ENCODE data around the gene CEP128.

CEP128 gene

DNA sequence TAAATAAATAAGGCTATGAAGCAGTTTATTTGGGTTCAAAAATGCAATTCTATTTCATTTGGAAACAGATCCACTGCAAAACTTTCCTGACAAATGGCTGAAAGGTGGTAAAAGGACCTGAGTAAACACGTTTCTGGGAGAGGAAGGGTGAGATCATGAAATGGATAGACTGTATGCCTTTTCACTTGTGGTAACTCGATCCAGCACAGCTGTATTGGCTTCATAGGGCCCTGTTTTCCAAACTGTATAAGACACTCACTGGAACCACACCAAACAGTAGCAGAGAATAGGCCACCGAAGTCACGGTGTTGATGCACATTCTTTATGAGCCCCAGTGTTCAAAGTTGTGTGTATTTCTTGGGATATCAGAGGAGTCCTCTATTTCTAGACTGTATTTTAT is 405.1 kb downstream of the CEP128 start:
- no peak for DNase-seq

DNA sequence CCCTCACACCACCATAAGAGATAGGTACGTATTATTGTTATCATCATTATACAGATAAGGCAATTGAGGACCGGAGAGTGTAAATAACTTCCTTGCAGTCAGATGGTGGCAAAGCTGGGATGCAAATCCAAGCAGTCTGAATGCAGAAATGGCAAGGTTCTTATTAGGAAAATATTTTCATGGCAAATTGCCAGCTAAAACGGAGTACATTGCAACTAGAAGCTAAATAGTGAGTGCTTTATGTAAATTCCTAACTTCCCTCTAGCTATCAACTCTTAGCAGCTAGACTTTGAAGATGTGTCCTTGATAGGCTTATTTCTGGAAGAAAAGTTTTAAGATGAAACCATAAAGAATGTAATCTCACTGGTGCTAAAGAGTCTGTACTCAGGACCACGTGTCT is 406.4 kb downstream of the CEP128 start:
- DNase-seq, result no peak

DNA sequence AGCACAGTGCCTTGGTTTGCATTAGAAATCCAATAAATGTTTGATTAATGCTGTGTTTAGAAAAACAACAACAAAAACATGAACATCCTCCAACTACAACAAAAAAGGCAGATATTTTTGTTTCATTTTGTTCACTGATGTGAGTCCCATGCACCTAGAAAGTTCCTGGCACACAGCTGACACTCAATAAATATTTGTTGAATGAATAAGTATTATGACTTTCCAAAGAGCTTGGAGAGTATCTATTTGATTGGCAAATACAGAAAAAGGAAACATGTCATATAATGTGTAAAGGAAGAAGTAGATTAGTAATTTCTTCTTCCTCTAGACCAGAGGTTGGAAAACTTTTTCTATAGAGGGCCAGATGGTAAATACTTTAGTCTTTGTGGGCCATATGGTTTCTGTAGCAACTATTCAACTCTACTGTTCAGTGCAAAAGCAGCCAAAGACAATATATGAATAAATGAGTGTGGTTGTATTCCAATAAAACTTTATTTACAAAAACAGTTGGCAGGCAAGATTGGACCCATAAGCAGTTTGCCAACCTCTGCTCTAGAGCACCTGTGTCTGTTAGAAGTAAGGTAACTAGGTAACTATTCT is 417.9 kb downstream of the CEP128 start:
- DNase-seq, result no peak

- DNase-seq, result no peak
Observed at GRCh38 chr14:80522936-80523335, 418.6 kb downstream of the CEP128 start.

- no peak for DNase-seq
Observed at GRCh38 chr14:80522411-80522810, 419.1 kb downstream of the CEP128 start.

DNA sequence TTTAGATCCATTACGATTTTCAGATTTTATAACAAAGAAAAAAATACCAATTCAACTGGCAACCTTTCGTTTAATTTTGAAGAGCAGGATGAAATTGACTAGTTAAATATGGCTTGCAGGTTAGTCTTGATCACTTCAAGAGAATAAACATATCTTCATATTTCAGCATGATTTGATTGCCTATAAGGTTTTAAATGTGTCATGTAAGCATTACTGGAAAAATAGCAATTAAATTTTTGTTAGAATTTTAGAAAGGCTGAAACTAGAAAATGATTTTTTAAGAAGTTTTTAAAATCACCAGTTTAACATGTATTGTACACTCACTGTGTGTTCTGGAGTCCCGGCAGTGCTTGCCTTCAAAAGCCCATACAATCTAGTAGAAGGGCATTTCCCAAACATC is 420.1 kb downstream of the CEP128 start:
- no peak for DNase-seq

DNA sequence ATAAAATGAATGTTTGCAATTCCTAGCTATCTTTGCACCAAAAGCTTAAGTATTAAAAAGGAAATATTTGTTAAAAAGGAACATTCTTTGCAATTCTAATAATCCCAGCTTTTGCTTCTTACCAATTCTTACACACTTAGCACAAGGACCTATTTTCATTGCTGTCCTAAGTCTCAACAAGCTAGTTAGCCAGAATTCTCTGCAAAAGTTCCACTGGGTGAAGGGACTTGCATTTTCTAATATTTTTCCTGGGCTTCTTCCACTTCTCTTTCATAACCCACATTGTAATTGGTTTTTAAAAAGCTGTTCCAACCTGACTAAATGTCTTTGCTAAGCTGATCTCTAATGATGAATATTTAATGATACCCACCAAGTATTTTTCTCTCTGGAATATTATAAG is 422.5 kb downstream of the CEP128 start:
- no peak for DNase-seq

DNA sequence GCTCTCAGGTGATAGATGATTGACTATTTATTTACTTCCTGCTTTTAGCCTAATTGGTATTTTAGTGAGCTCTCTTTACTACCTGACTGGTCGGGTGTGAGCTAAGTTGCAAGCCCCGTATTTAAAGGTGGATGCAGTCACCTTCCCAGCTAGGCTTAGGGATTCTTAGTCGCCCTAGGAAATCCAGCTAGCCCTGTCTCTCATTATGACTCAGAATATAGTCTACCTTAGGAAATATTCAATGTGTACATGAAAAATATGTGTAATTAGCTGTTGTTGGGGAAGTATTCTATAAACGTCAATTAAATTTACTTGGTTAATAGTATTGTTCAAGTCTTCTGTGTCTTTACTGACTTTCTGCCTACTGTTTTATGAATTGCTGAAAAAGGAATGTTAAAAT is 423.4 kb downstream of the CEP128 start:
- no peak for DNase-seq

GRCh38 chr14:80507292-80507869 is 434.2 kb downstream of the CEP128 start:
- DNase-seq, result no peak

- no peak for DNase-seq
Observed at GRCh38 chr14:80504781-80505180, 436.8 kb downstream of the CEP128 start.

GRCh38 chr14:80498533-80498932 is 443.0 kb downstream of the CEP128 start:
- DNase-seq, result no peak

GRCh38 chr14:80496090-80496489 is 445.4 kb downstream of the CEP128 start:
- no peak for DNase-seq

GRCh38 chr14:80494769-80495168 is 446.8 kb downstream of the CEP128 start:
- DNase-seq, result no peak

GRCh38 chr14:80493620-80494019 is 447.9 kb downstream of the CEP128 start:
- DNase-seq, result no peak

DNA sequence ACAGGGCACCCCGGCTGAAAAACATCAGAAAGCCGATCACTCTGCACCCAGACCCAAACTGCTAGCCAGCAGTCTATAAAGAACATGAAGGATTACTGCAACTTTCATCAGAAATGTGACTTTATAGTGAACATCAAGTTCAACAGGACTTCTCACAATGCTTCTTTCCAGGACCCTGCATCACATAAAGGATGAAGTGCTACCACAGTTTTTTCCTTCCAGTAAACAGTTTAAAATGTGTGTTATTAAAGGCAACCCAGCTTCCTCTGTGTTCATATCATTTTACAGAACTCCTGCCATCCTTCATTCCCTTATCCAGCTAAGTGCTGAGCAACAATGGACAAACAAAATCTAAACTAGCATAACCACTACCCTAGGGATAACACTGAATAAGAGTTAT is 449.9 kb downstream of the CEP128 start:
- no peak for DNase-seq

DNA sequence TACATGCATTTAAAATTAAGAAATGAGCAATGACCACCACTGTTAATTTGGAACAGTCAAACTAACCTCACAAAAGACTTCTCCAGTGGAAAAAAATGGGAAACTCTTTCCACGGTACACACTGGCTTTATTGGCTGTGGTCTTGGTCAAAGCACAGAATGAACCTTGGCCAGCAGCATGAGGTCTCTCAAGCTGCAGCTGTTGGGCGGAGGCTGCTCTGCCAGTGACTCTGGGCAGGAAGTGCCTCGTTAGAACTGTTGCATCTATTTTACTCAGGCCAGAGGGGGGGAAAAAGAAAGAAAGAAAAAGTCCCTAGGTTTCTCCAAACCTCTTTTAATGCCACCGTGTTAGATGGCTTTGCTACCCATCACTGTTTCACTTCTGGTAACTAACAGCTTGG is 450.4 kb downstream of the CEP128 start:
- DNase-seq, result peak; percentile 7

DNA sequence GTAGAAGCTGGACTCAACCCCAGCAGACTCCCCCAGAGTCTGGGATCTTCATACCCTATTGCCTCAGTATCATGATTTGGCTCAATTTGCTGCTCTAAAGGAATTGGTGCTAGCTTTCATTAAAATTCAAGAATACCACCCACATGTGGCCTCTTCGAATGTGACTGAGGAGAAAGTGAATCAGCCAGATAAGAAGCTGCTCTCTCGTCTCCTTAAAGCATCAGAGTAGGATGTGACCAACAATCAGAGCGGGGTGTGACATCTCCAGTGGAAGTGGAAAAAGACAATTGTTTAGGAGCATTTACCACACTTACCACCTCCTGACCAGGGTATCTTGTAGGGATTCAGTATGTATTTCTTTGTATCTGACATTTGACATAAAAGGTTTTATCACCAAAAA is 452.0 kb downstream of the CEP128 start:
- no peak for DNase-seq

DNA sequence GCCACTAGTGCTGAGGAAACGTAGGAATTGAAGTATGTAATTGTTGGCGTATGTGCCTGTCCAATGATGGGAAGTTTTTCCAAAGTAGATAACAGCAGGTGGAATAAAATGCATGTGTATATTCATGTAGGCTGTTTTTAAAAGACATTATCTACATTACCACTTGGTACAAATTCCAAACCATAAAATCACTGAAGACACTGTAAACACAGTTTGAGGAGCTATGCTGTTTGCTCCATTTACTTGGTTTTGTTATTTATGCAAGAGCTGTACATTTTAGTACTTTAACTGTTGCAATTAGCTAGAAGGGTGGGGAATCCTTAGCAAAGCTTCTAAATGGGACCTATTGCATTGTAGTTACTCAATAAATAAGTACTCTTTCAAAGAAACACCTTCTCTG is 455.8 kb downstream of the CEP128 start:
- no peak for DNase-seq

- no peak for DNase-seq
Observed at GRCh38 chr14:80483331-80483730, 458.2 kb downstream of the CEP128 start.

DNA sequence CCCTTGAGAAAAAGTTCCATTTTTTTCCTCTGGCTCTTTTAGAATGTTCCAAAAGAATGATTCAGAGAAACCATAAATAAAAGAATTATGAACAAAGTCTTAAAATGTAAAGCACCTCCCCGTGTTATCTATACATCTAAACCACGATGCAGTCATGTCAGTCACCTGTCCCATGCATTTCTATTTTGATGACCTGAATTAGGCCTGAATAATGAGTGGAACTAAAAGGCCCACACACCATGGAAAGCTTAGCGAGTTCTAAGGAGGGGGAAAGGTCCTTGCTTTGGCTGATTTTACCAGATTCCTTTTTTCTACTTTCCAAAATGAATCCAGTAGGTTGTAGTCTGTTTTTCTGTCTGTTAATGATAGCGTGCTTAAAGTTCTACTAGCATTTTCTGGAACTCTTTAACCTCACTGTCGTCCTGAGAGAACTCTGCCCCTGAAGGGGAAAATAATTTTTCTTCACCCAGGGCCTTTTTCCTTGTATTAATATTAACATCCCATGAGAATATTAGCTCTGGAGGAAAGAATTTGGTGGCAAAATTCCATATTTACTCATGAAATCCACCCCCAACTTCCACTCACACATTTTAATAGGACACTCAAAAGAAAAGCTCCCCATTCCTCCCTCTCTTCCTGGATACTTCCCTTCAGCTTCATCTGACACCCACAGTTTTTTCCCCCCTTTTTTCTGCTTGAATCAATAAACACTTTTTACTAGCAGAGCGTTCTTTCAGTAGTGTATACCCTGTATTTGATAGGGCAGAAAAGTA is 464.0 kb downstream of the CEP128 start:
- DNase-seq, result no peak

DNA sequence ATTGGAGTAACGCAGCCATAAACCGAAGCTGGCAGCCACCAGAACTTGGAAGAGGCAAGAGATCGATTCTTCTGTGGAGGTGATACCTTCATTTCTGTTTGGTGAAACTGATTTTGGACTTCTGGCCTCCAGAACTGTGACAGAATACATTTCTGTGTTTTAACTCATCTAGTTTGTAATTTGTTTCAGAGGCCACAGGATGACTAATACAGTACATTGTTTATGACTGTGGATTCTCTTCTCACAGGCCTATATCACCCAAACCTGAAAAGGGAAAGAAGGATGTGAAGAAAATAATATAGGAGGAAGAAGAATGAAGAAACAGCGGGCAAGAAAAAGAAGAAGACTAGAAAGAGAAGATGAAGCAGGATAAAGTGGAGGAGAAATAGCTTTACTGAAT is 466.5 kb downstream of the CEP128 start:
- DNase-seq, result no peak

DNA sequence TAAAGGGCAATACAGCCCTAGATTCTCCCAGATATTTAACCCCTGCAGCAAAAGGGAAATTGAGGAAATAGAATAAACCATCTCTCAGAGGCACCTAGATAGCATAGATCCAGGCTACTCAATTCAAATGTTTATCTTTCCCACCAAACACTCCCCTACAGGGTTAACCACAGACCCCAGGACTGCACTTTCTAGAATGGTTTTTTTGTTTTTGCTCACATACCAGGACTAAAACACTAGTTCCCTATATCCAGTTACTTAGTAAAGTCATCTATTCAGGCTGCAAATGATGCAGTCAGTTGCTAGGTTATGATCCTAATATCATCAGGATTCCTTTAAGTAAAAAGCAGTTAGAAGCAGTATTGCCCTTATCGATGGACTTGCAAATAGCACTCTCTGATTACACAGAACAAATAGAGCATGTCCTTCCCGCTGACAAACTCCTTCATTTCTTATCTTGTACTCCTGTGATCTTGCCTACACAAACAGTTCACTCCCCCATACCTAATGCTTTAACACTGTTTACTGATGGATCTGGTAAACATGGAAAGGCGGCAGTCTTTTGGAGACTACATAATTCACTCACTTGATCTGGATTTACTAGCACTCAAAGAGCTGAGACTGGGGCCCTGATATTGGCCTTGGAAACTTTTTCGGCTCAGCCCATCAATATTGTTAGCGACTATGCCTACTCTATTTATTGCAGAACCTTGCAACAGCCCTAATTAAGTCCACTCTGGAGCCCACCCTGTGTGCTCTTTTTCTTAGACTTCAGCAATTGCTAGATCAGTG is 473.0 kb downstream of the CEP128 start:
- DNase-seq, result no peak

GRCh38 chr14:80465546-80466220 is 475.9 kb downstream of the CEP128 start:
- DNase-seq, result no peak
